Activated CD4-positive, alpha-beta T cell treated with anti-CD3 and anti-CD28 coated beads, Interleukin-2, amount 50 U/mL, for 1 hour (primary cell): Measurements from ENCODE around the gene GPHB5.
"Not testable (repeated sequence)": the region's sequence is repeated elsewhere in the genome, so short reads cannot be mapped to it uniquely, and the experiment has no call there.

Source experiments
- DNase-seq: peaks from one replicate; pipeline ENCODE4 v3.0.0-alpha.2; 2020

Gene GPHB5

GRCh38 chr14:63318835-63319234, at the start of gene GPHB5:
TSS of gene GPHB5 (minus strand) at chr14:63318935. CDS start at chr14:63317849, 1,086 bp downstream.
- no peak for DNase-seq

GRCh38 chr14:63367742-63368364, 49.1 kb upstream of the GPHB5 start:
- no peak for DNase-seq

GRCh38 chr14:63362389-63362819, 43.7 kb upstream of the GPHB5 start:
- no peak for DNase-seq

GRCh38 chr14:63361790-63362189, 43.1 kb upstream of the GPHB5 start:
- DNase-seq, result no peak

GRCh38 chr14:63357841-63358240, 39.1 kb upstream of the GPHB5 start:
- no peak for DNase-seq

- no peak for DNase-seq
Measured at GRCh38 chr14:63345826-63346225, 27.1 kb upstream of the GPHB5 start.

GRCh38 chr14:63344336-63344735, 25.6 kb upstream of the GPHB5 start:
- DNase-seq, result no peak

- no peak for DNase-seq
Measured at GRCh38 chr14:63343878-63344277, 25.1 kb upstream of the GPHB5 start.

- no peak for DNase-seq
Measured at GRCh38 chr14:63342371-63342770, 23.6 kb upstream of the GPHB5 start.

- no peak for DNase-seq
Measured at GRCh38 chr14:63328787-63329737, 10.3 kb upstream of the GPHB5 start.

- DNase-seq, result no peak
Measured at GRCh38 chr14:63326840-63327239, 8.1 kb upstream of the GPHB5 start.

GRCh38 chr14:63322897-63323573, 4.3 kb upstream of the GPHB5 start:
- DNase-seq, result no peak

- no peak for DNase-seq
Measured at GRCh38 chr14:63322472-63322871, 3.7 kb upstream of the GPHB5 start.

- peak; percentile 2 for DNase-seq
Measured at GRCh38 chr14:63308723-63309317, 9.9 kb downstream of the GPHB5 start.

GRCh38 chr14:63304429-63304828, 14.3 kb downstream of the GPHB5 start:
- not testable (repeated sequence) for DNase-seq

GRCh38 chr14:63301891-63302534, 16.7 kb downstream of the GPHB5 start:
- DNase-seq, result no peak

GRCh38 chr14:63300854-63301253, 17.9 kb downstream of the GPHB5 start:
- no peak for DNase-seq

- no peak for DNase-seq
Measured at GRCh38 chr14:63299351-63300110, 19.2 kb downstream of the GPHB5 start.

- DNase-seq, result no peak
Measured at GRCh38 chr14:63297372-63298063, 21.2 kb downstream of the GPHB5 start.

- no peak for DNase-seq
Measured at GRCh38 chr14:63296060-63296563, 22.6 kb downstream of the GPHB5 start.

- DNase-seq, result no peak
Measured at GRCh38 chr14:63295231-63295685, 23.5 kb downstream of the GPHB5 start.
